Effector CD8-positive, alpha-beta T cell (primary cell): ENCODE results near the gene ZNF440.
"Not testable (repeated sequence)": the region's sequence is repeated elsewhere in the genome, so short reads cannot be mapped to it uniquely, and the experiment has no call there.

Experiments used
- DNase-seq: peaks from one replicate; lab custom pipeline; 2025; lab: John Stamatoyannopoulos, UW
- total RNA-seq, 4 experiments: gene quantifications; one replicate each; lab custom pipeline; 2026; lab: John Stamatoyannopoulos, UW

ZNF440 gene
- total RNA-seq = 8.1 to 47.1 (median 26.3) reads per million in 4 experiments

- DNase-seq = peak; percentile 78
These were observed at the start of gene ZNF440 for GRCh38 chr19:11814029-11814699. ZNF440 (plus strand) TSS chr19:11814273; CDS start chr19:11814448, 175 bp downstream.

GRCh38 chr19:11766597-11767591, 47.2 kb upstream of the ZNF440 start, which contains the start of gene ZNF441:
ZNF441 (plus strand) TSS chr19:11767000; CDS start chr19:11767194, 194 bp downstream.
- DNase-seq = peak; percentile 87

- DNase-seq = no peak
These were observed 46.4 kb upstream of the ZNF440 start for GRCh38 chr19:11767633-11768133.

- no peak for DNase-seq
These were observed 44.1 kb upstream of the ZNF440 start for GRCh38 chr19:11769995-11770394.

- not testable (repeated sequence) for DNase-seq
These were observed 42.6 kb upstream of the ZNF440 start for GRCh38 chr19:11771520-11771919.

GRCh38 chr19:11776669-11777068, 37.4 kb upstream of the ZNF440 start:
- DNase-seq = not testable (repeated sequence)

GRCh38 chr19:11780431-11781020, 33.5 kb upstream of the ZNF440 start:
- no peak for DNase-seq

GRCh38 chr19:11781295-11782057, 32.6 kb upstream of the ZNF440 start:
- DNase-seq = no peak

GRCh38 chr19:11783767-11784166, 30.3 kb upstream of the ZNF440 start:
- no peak for DNase-seq

- no peak for DNase-seq
These were observed 29.7 kb upstream of the ZNF440 start for GRCh38 chr19:11784356-11784755.

- DNase-seq = no peak
These were observed 26.5 kb upstream of the ZNF440 start for GRCh38 chr19:11787536-11787935.

- no peak for DNase-seq
These were observed 21.1 kb upstream of the ZNF440 start for GRCh38 chr19:11792942-11793341.

GRCh38 chr19:11797491-11797890, 16.6 kb upstream of the ZNF440 start:
- DNase-seq = peak; percentile 69

- peak; percentile 81 for DNase-seq
These were observed 15.4 kb upstream of the ZNF440 start, which contains the start of gene ZNF491 for GRCh38 chr19:11798391-11799330. ZNF491 (plus strand) TSS chr19:11798523; CDS start chr19:11805954, 7,431 bp downstream.

GRCh38 chr19:11806354-11807098, 7.5 kb upstream of the ZNF440 start:
- DNase-seq = no peak

GRCh38 chr19:11807099-11807380, 7.0 kb upstream of the ZNF440 start:
- no peak for DNase-seq

- DNase-seq = no peak
These were observed 407 bp upstream of the ZNF440 start for GRCh38 chr19:11813703-11814028.

GRCh38 chr19:11814700-11815035, 595 bp downstream of the ZNF440 start:
- DNase-seq = no peak

- DNase-seq = no peak
These were observed 7.5 kb downstream of the ZNF440 start for GRCh38 chr19:11821474-11822109.
